Body of pancreas (tissue), 4 donors: ENCODE data around the gene TNFRSF4.

Experiments
- POLR2A ChIP-seq, 3 donors: fragments of 450-650 bp; IDR thresholded peaks; one replicate each; pipeline ENCODE4 v1.6.1; 2016; ENCODE audit warnings: antibody characterized with exemption in 3 of 3, mild to moderate bottlenecking in 2 of 3
- TF ChIP-seq, protein P1 (sequence below), 7 experiments: fragments of 450-650 bp in 4 of 7; fragments of 200-600 bp in 3 of 7; sonication (generic) in 3 of 7; IDR thresholded peaks; one replicate each; pipeline ENCODE4 v1.5.1; 2016 to 2019; ENCODE audit warnings: antibody characterized with exemption in 7 of 7

DNA sequence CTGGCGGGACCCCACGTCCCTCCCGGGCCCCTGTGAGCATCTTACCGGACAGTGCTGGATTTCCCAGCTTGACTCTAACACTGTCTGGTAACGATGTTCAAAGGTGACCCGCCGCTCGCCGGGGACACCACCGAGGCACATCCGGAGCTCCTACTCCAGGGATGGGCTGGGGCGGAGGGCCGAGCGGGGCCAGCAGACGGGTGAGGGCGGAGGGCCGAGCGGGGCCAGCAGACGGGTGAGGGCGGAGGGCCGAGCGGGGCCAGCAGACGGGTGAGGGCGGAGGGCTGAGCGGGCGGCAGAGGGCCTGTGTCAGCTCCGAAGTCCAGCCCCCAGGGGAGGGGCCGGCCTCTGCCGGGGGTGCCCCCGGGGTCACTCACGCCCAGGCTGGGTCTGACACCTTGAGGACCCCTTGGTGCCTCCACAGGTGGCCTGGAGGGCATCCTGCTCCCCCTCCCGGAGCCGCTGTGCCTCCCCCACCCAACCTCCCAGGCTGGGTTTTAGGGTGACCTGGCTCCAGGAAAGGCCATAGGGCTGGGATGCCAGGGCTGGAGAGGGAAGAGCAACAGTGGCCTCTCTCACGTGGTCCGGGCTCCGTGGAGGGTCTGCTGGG, 46.0 kb downstream of the TNFRSF4 start:
- TF ChIP-seq, protein P1, sequence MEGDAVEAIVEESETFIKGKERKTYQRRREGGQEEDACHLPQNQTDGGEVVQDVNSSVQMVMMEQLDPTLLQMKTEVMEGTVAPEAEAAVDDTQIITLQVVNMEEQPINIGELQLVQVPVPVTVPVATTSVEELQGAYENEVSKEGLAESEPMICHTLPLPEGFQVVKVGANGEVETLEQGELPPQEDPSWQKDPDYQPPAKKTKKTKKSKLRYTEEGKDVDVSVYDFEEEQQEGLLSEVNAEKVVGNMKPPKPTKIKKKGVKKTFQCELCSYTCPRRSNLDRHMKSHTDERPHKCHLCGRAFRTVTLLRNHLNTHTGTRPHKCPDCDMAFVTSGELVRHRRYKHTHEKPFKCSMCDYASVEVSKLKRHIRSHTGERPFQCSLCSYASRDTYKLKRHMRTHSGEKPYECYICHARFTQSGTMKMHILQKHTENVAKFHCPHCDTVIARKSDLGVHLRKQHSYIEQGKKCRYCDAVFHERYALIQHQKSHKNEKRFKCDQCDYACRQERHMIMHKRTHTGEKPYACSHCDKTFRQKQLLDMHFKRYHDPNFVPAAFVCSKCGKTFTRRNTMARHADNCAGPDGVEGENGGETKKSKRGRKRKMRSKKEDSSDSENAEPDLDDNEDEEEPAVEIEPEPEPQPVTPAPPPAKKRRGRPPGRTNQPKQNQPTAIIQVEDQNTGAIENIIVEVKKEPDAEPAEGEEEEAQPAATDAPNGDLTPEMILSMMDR (IDR thresholded peaks at IDR 0.05) = no peak
- no peak for TF ChIP-seq POLR2A (IDR thresholded peaks at IDR 0.05)
